Right hindlimb (tissue), 1 donor: ENCODE measurements around the gene LBR.

ENCODE experiments used
- DNase-seq: peaks from one replicate; pipeline ENCODE4 v3.0.0-alpha.2; 2018

Gene LBR

GRCh38 chr1:225442123-225442505, 14.3 kb upstream of the LBR start:
- no peak for DNase-seq

GRCh38 chr1:225441314-225442122, 13.7 kb upstream of the LBR start:
- DNase-seq: no peak

GRCh38 chr1:225440380-225441221, 12.8 kb upstream of the LBR start:
- DNase-seq: no peak

GRCh38 chr1:225437710-225438437, 10.0 kb upstream of the LBR start:
- no peak for DNase-seq

- no peak for DNase-seq
These were observed 8.1 kb upstream of the LBR start for GRCh38 chr1:225435957-225436392.

- no peak for DNase-seq
These were observed 7.6 kb upstream of the LBR start for GRCh38 chr1:225435487-225435886.

- no peak for DNase-seq
These were observed 7.2 kb upstream of the LBR start for GRCh38 chr1:225435076-225435475.

- no peak for DNase-seq
These were observed 6.2 kb upstream of the LBR start for GRCh38 chr1:225434046-225434445.

- DNase-seq: no peak
These were observed 3.4 kb upstream of the LBR start for GRCh38 chr1:225431081-225431863.

GRCh38 chr1:225430301-225430700, 2.5 kb upstream of the LBR start:
- no peak for DNase-seq

GRCh38 chr1:225428881-225429455, 1.1 kb upstream of the LBR start:
- no peak for DNase-seq

GRCh38 chr1:225428068-225428880, 436 bp upstream of the LBR start:
- DNase-seq: peak; percentile 95

- DNase-seq: peak; percentile 45
These were observed 1.2 kb downstream of the LBR start for GRCh38 chr1:225426395-225427234.

- no peak for DNase-seq
These were observed 2.5 kb downstream of the LBR start for GRCh38 chr1:225425201-225425786.

- no peak for DNase-seq
These were observed 3.2 kb downstream of the LBR start for GRCh38 chr1:225424562-225425200.

GRCh38 chr1:225423518-225423855, 4.4 kb downstream of the LBR start:
- DNase-seq: no peak

GRCh38 chr1:225422795-225423517, 4.9 kb downstream of the LBR start:
- DNase-seq: no peak

GRCh38 chr1:225422031-225422605, 5.7 kb downstream of the LBR start:
- DNase-seq: no peak
